HCT116 (cell line): ENCODE results near the gene PGGT1B. TPM values are rescaled to one million over a fixed set of nuclear protein-coding genes. Genes with fewer than 3 reads are reported as not detected.

ENCODE experiments used
- ATAC-seq: fragments of 200-7000 bp; cut with Tn5 transposase; 2 replicates; pipeline ENCODE4 v1.9.1; 2020; ENCODE audit warnings: mild to moderate bottlenecking, moderate library complexity
- BruUV-seq: library from RNA; stranded (reverse); fragments of 400-500 nt; replicated peaks from 2 replicates; lab custom pipeline; 2021; lab: Mats Ljungman, UMichigan
- CTCF ChIA-PET: fragments of 300-600 bp; sonication (Branson Sonifier 250); formaldehyde crosslinking; loops from one replicate; lab custom pipeline; 2021; ENCODE audit warnings: antibody characterized with exemption; lab: Charles Lee
- POLR2A ChIA-PET: fragments of 300-600, 350-600 bp; sonication (Branson Sonifier 250); formaldehyde crosslinking; loops from one replicate; lab custom pipeline; 2021; ENCODE audit warnings: antibody characterized with exemption; lab: Charles Lee
- RAD21 ChIA-PET, 2 experiments: fragments of 300-600 bp; sonication (Branson Sonifier 250); formaldehyde crosslinking; loops; one replicate each; lab custom pipeline; 2023; ENCODE audit warnings: low total read pairs in 2 of 2; ENCODE audit not compliant: uncharacterized antibody in 2 of 2, unreplicated experiment in 2 of 2, low non-redundant PET in 1 of 2; lab: Charles Lee
- DNase-seq: peaks from one replicate; pipeline ENCODE4 v3.0.0-alpha.2; 2010; ENCODE audit warnings: low read depth, low spot score
- H2AFZ ChIP-seq: fragments of 200-600 bp; shearing (Covaris generic), sonication (generic); 2 replicates; pipeline ENCODE4 v1.6.1; 2017; ENCODE audit warnings: low read depth, mixed run types, mixed read lengths, antibody characterized with exemption, low read length; ENCODE audit not compliant: poor library complexity, severe bottlenecking
- H3K27ac ChIP-seq: 2 replicates; pipeline ENCODE4 v1.5.1; 2012; ENCODE audit warnings: low read depth, low read length
- H3K27me3 ChIP-seq: fragments of 200-600 bp; sonication (generic); 2 replicates; pipeline ENCODE4 v1.6.1; 2016; ENCODE audit warnings: mixed run types, low read length, mixed read lengths; ENCODE audit not compliant: insufficient read depth
- H3K36me3 ChIP-seq, 2 experiments: fragments of 200-500 bp in 1 of 2; fragments of 200-600 bp in 1 of 2; sonication (Bioruptor generic) in 1 of 2; sonication (generic) in 1 of 2; 2 replicates each; pipeline versions ENCODE4 v1.5.1 to v1.6.1; 2014 to 2016; ENCODE audit warnings: low read length in 2 of 2, inconsistent platforms in 1 of 2, mixed read lengths in 1 of 2, mixed run types in 1 of 2; ENCODE audit not compliant: insufficient read depth in 2 of 2, control insufficient read depth in 1 of 2
- H3K4me1 ChIP-seq, 2 experiments: fragments of 200-600 bp in 1 of 2; sonication (generic) in 1 of 2; 2 replicates each; pipeline versions ENCODE4 v1.5.1 to v1.6.1; 2012 to 2017; ENCODE audit warnings: low read length in 2 of 2, inconsistent platforms in 1 of 2, mild to moderate bottlenecking in 1 of 2, mixed read lengths in 1 of 2, mixed run types in 1 of 2, moderate library complexity in 1 of 2; ENCODE audit not compliant: insufficient read depth in 2 of 2, control insufficient read depth in 1 of 2
- H3K4me2 ChIP-seq: fragments of 200-600 bp; sonication (generic); 2 replicates; pipeline ENCODE4 v1.6.1; 2017; ENCODE audit warnings: mixed run types, low read length, mixed read lengths
- H3K4me3 ChIP-seq, 2 experiments: fragments of 200-600 bp in 1 of 2; sonication (generic) in 1 of 2; replicated peaks in 1 of 2; 2 replicates each; pipeline ENCODE4 v1.5.1; 2011 to 2016; ENCODE audit warnings: low read length in 2 of 2, control low read depth in 1 of 2, low read depth in 1 of 2, mild to moderate bottlenecking in 1 of 2, mixed read lengths in 1 of 2, mixed run types in 1 of 2
- H3K79me2 ChIP-seq: fragments of 200-600 bp; sonication (generic); 2 replicates; pipeline ENCODE4 v1.6.1; 2017; ENCODE audit warnings: mild to moderate bottlenecking, mixed run types, low read length, moderate library complexity, mixed read lengths; ENCODE audit not compliant: insufficient read depth
- H3K9ac ChIP-seq: fragments of 200-600 bp; sonication (generic); 2 replicates; pipeline ENCODE4 v1.6.1; 2016; ENCODE audit warnings: low read length, mixed read lengths
- H3K9me2 ChIP-seq: fragments of 200-600 bp; sonication (generic), shearing (Covaris generic); 2 replicates; pipeline ENCODE4 v1.6.1; 2017; ENCODE audit warnings: mixed run types, mild to moderate bottlenecking, moderate library complexity; ENCODE audit not compliant: insufficient read depth
- H3K9me3 ChIP-seq, 2 experiments: fragments of 200-500 bp in 1 of 2; fragments of 200-600 bp in 1 of 2; sonication (Bioruptor generic) in 1 of 2; sonication (generic) in 1 of 2; 2 replicates each; pipeline ENCODE4 v1.6.1; 2014 to 2017; ENCODE audit warnings: low read length in 2 of 2, mixed read lengths in 2 of 2, inconsistent platforms in 1 of 2, low read depth in 1 of 2, mild to moderate bottlenecking in 1 of 2, mixed run types in 1 of 2, moderate library complexity in 1 of 2; ENCODE audit not compliant: control insufficient read depth in 1 of 2, insufficient read depth in 1 of 2
- H4K20me1 ChIP-seq: fragments of 200-600 bp; sonication (generic), shearing (Covaris generic); 2 replicates; pipeline ENCODE4 v1.6.1; 2017; ENCODE audit warnings: mixed run types, mild to moderate bottlenecking, moderate library complexity; ENCODE audit not compliant: insufficient read depth
- ATF3 ChIP-seq: IDR thresholded peaks from 2 replicates; pipeline ENCODE4 v1.6.1; 2012
- CBX3 ChIP-seq: IDR thresholded peaks from 2 replicates; pipeline ENCODE4 v1.6.1; 2012; ENCODE audit warnings: low read depth
- CEBPB ChIP-seq: IDR thresholded peaks from 2 replicates; pipeline ENCODE4 v1.6.1; 2012; ENCODE audit warnings: low read depth
- CTCF ChIP-seq, 3 experiments: fragments of 200-600 bp in 1 of 3; sonication (generic) in 1 of 3; IDR thresholded peaks in 2 of 3; conservative IDR thresholded peaks in 1 of 3; 2 replicates each; pipeline ENCODE4 v1.5.1; 2012 to 2017; ENCODE audit warnings: low read depth in 2 of 3, low read length in 2 of 3, antibody characterized with exemption in 1 of 3, borderline replicate concordance in 1 of 3, control low read depth in 1 of 3, mild to moderate bottlenecking in 1 of 3, mixed read lengths in 1 of 3, mixed run types in 1 of 3, moderate library complexity in 1 of 3; ENCODE audit not compliant: insufficient read depth in 1 of 3
- EGR1 ChIP-seq: IDR thresholded peaks from 2 replicates; pipeline ENCODE4 v1.6.1; 2012; ENCODE audit warnings: low read depth
- EZH2 ChIP-seq: fragments of 200-600 bp; sonication (generic); IDR thresholded peaks from 2 replicates; pipeline ENCODE4 v1.6.1; 2017; ENCODE audit warnings: antibody characterized with exemption, mixed run types
- EZH2phosphoT487 ChIP-seq: fragments of 200-600 bp; IDR thresholded peaks from 2 replicates; pipeline ENCODE4 v1.6.1; 2018; ENCODE audit warnings: antibody characterized with exemption, borderline replicate concordance
- POLR2A ChIP-seq: IDR thresholded peaks from 2 replicates; pipeline ENCODE4 v1.7.0; 2011; ENCODE audit warnings: borderline replicate concordance; ENCODE audit not compliant: insufficient read depth, insufficient read length; ENCODE audit errors: extremely low read depth
- POLR2AphosphoS5 ChIP-seq: IDR thresholded peaks from 2 replicates; pipeline ENCODE4 v1.6.1; 2011; ENCODE audit warnings: mild to moderate bottlenecking, low read depth, low read length, moderate library complexity
- RAD21 ChIP-seq: IDR thresholded peaks from 2 replicates; pipeline ENCODE4 v1.6.1; 2012; ENCODE audit warnings: low read depth, mild to moderate bottlenecking
- REST ChIP-seq: IDR thresholded peaks from 2 replicates; pipeline ENCODE4 v1.6.1; 2012; ENCODE audit warnings: low read depth
- SP1 ChIP-seq: IDR thresholded peaks from 2 replicates; pipeline ENCODE4 v1.6.1; 2012; ENCODE audit warnings: low read depth
- SRF ChIP-seq: IDR thresholded peaks from 2 replicates; pipeline ENCODE4 v1.6.1; 2012; ENCODE audit warnings: low read depth
- TCF7L2 ChIP-seq: IDR thresholded peaks from 2 replicates; pipeline ENCODE4 v1.7.0; 2011; ENCODE audit warnings: borderline replicate concordance, inconsistent platforms; ENCODE audit not compliant: insufficient read depth, insufficient read length; ENCODE audit errors: extremely low read depth
- ZFX ChIP-seq: fragments of 450-650 bp; IDR thresholded peaks from 2 replicates; pipeline ENCODE4 v1.6.1; 2017
- intact Hi-C: fragments of 100-400 bp; cut with micrococcal nuclease; formaldehyde crosslinking; loops from 2 replicates; pipeline ENCODE4 v1.10.0; 2022
- total RNA-seq: library from RNA; stranded (reverse); gene quantifications from one replicate; pipeline ENCODE4 v1.2.1, GENCODE V29; 2021; ENCODE audit not compliant: unreplicated experiment

The PGGT1B gene
- total RNA-seq, 1 experiment from 2014 or later, result 45.8 TPM

- TF ChIP-seq ZFX, result no peak
- TF ChIP-seq SRF, result no peak
- no peak for TF ChIP-seq CEBPB
- TF ChIP-seq CTCF (IDR thresholded peaks at IDR 0.05 in 2 of 3, conservative IDR thresholded peaks at IDR 0.05 in 1 of 3; ENCODE audit: borderline replicate concordance in 1 of 3, insufficient read depth in 1 of 3, low read depth in 2 of 3, low read length in 2 of 3), result no peak
- no peak for TF ChIP-seq RAD21
- no peak for TF ChIP-seq EZH2phosphoT487
- no peak for TF ChIP-seq POLR2A
- no peak for TF ChIP-seq CBX3
- no peak for TF ChIP-seq SP1
- no peak for TF ChIP-seq EGR1
- no peak for TF ChIP-seq ATF3
- TF ChIP-seq POLR2AphosphoS5, result no peak
- no peak for TF ChIP-seq EZH2
- no peak for TF ChIP-seq REST
- no peak for TF ChIP-seq TCF7L2
- H3K4me1 ChIP-seq, result peaks cover 0 to under 1% of the 10 kb centered on the region in 2 experiments; a peak in 1 of 4 replicates
- H3K4me2 ChIP-seq, result no peak overlapping the region
- H2AFZ ChIP-seq, result no peak overlapping the region
- no peaks in the 10 kb centered on the region for H3K9me3 ChIP-seq
- H3K4me3 ChIP-seq, result no peak overlapping the region
- RAD21 ChIA-PET, result no interaction called here
- H3K9me2 ChIP-seq, result no peaks in the 10 kb centered on the region
- DNase-seq (no peak), ATAC-seq (no peak)
- no peaks in the 10 kb centered on the region for H4K20me1 ChIP-seq
- no peak overlapping the region for H3K27ac ChIP-seq
- POLR2A ChIA-PET, result no interaction called here
- H3K79me2 ChIP-seq, result no peaks in the 10 kb centered on the region
- BruUV-seq, result no TSS peak
- H3K36me3 ChIP-seq, result no peaks in the 10 kb centered on the region
- H3K9ac ChIP-seq, result no peak overlapping the region
- CTCF ChIA-PET, result no interaction called here
- intact Hi-C loops, result no loop called here
- no peaks in the 10 kb centered on the region for H3K27me3 ChIP-seq
Measured at GRCh38 chr5:115192098-115192497, 70.6 kb downstream of the PGGT1B start.
